ENCODE results near the gene NAA10.

DNA sequence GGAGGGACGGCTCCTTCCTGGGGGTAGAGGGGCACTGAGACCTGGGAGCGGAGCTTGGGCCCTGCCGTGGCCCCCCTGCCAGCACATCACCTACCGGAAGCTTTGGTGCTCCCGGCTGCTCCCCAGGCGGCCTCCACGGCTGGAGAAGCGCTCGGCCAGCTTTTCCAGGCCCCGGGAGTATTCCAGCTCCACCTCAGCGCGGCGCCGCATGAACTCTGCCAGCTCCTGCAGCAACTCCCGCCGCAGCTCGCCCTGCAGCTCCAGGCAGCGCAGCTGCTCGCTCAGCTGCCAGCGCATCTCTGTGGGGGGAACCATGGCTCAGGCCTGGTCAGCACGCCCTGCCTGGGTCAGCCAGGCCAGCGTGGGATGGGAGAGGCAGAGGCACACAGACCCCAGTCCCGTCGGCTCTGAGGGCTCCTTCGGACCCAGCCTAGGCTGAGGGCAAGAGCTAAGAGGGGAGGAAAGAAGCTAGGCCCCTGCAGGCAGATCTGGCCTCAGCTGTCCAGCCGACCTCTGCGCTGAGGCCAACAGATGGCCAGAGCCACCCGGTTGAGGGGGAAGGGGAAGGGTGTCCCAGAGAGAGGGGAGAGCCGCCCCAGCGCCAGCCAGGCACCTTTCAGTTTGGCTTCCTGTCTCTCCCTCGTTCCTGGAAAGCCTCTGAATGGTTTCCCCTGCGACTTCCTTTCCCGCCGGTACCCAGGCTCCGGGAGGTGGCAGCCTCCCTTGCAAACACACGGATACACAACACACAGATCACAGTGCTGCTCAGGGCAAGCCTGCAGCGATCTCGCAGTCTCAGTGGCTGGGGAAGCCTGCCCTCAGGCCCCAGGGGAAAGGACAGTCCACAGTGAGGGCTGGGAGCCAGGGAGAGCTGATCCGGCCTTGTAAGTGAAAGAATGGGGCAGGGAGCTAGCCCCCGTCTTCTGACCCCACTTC, 13.1 kb downstream of the NAA10 start:
- TF ChIP-seq POLR2A (IDR thresholded peaks at IDR 0.05; ENCODE audit: low read depth, low read length), result no peak
- no peak for TF ChIP-seq TAF1 (IDR thresholded peaks at IDR 0.05; ENCODE audit: borderline replicate concordance, low read depth, low read length)
- no peak for TF ChIP-seq POLR2AphosphoS5 (IDR thresholded peaks at IDR 0.05; ENCODE audit: low read depth, low read length)

Measured in GM12892 (cell line).